ENCODE results near the gene KCNG4. TPM values are rescaled to one million over a fixed set of nuclear protein-coding genes. Genes with fewer than 3 reads are reported as not detected.

The KCNG4 gene
- polyA plus RNA-seq, 1 donor from 2014 or later = not detected

- Histone ChIP-seq H3K36me3 (ENCODE audit: insufficient read depth, low read length) (no peaks in the 10 kb centered on the region), H2AFZ (ENCODE audit: low read depth, low read length) (no peak overlapping the region), H3K9me2 (ENCODE audit: insufficient read depth, low read length) (no peaks in the 10 kb centered on the region)
These were observed 35.9 kb upstream of the KCNG4 start for GRCh38 chr16:84275585-84276151.

DNA sequence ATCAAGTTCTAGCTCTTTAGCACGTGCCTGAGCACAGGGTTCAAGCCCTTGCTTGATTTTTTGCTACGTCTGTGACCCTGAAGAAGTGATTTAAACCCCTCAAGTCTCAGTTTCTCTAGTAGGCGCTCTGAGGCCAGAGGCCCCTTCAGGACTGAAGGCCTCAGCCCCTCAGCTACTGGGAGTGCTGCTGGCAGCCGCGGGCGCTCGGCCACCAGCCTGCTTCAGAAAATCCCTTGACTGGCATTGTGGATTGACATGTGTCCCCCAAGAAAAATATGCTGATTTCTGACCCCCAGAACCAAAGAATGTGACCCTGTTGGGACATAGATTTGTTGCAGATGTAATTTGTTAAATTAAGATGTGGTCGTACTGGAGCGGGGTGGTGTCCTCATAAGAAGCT is 34.7 kb upstream of the KCNG4 start:
- Histone ChIP-seq H3K79me2 (replicated peaks; ENCODE audit: insufficient read depth, low read length) (no peaks in the 10 kb centered on the region), H3K9me3 (ENCODE audit: low read length) (no peaks in the 10 kb centered on the region), H4K20me1 (ENCODE audit: insufficient read depth) (no peaks in the 10 kb centered on the region), H2AFZ (ENCODE audit: low read depth, low read length) (no peak overlapping the region), H3K9me2 (ENCODE audit: insufficient read depth, low read length) (no peaks in the 10 kb centered on the region), H3K9ac (ENCODE audit: low read length) (no peak overlapping the region), H3K27me3 (ENCODE audit: insufficient read depth, low read depth, low read length) (no peaks in the 10 kb centered on the region), H3K4me3 (ENCODE audit: low read length) (no peak overlapping the region), H3K36me3 (ENCODE audit: insufficient read depth, low read length) (no peaks in the 10 kb centered on the region), H3K27ac (ENCODE audit: low read length) (no peak overlapping the region), H3F3A (ENCODE audit: insufficient read depth, low read length, poor library complexity, severe bottlenecking) (no peaks in the 10 kb centered on the region), H3K4me2 (ENCODE audit: low read length) (no peak overlapping the region)
- TF ChIP-seq MXI1 (conservative IDR thresholded peaks at IDR 0.05; ENCODE audit: poor library complexity, severe bottlenecking) = no peak
- TF ChIP-seq RAD21 (conservative IDR thresholded peaks at IDR 0.05) = no peak
- no peak for TF ChIP-seq REST (IDR thresholded peaks at IDR 0.05; ENCODE audit: borderline replicate concordance)
- no peak for TF ChIP-seq EZH2 (IDR thresholded peaks at IDR 0.05; ENCODE audit: borderline replicate concordance, insufficient read depth, low read length, poor library complexity, severe bottlenecking)
- TF ChIP-seq POLR2AphosphoS5 (IDR thresholded peaks at IDR 0.05) = no peak
- TF ChIP-seq, protein P1, sequence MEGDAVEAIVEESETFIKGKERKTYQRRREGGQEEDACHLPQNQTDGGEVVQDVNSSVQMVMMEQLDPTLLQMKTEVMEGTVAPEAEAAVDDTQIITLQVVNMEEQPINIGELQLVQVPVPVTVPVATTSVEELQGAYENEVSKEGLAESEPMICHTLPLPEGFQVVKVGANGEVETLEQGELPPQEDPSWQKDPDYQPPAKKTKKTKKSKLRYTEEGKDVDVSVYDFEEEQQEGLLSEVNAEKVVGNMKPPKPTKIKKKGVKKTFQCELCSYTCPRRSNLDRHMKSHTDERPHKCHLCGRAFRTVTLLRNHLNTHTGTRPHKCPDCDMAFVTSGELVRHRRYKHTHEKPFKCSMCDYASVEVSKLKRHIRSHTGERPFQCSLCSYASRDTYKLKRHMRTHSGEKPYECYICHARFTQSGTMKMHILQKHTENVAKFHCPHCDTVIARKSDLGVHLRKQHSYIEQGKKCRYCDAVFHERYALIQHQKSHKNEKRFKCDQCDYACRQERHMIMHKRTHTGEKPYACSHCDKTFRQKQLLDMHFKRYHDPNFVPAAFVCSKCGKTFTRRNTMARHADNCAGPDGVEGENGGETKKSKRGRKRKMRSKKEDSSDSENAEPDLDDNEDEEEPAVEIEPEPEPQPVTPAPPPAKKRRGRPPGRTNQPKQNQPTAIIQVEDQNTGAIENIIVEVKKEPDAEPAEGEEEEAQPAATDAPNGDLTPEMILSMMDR (IDR thresholded peaks at IDR 0.05; ENCODE audit: poor library complexity, severe bottlenecking) = no peak
- TF ChIP-seq EP300 (conservative IDR thresholded peaks at IDR 0.05; ENCODE audit: poor library complexity, severe bottlenecking) = no peak

More at GRCh38 chr16:84275585-84276151, 35.9 kb upstream of the KCNG4 start:
- Histone ChIP-seq H3K79me2 (replicated peaks; ENCODE audit: insufficient read depth, low read length) (no peaks in the 10 kb centered on the region), H3K27me3 (ENCODE audit: insufficient read depth, low read depth, low read length) (no peaks in the 10 kb centered on the region), H3K9me3 (ENCODE audit: low read length) (no peaks in the 10 kb centered on the region), H3F3A (ENCODE audit: insufficient read depth, low read length, poor library complexity, severe bottlenecking) (no peaks in the 10 kb centered on the region), H3K4me2 (ENCODE audit: low read length) (no peak overlapping the region), H3K27ac (ENCODE audit: low read length) (no peak overlapping the region), H3K4me3 (ENCODE audit: low read length) (no peak overlapping the region), H4K20me1 (ENCODE audit: insufficient read depth) (no peaks in the 10 kb centered on the region), H3K9ac (ENCODE audit: low read length) (no peak overlapping the region)
- no peak for TF ChIP-seq RAD21 (conservative IDR thresholded peaks at IDR 0.05)
- no peak for TF ChIP-seq POLR2AphosphoS5 (IDR thresholded peaks at IDR 0.05)
- TF ChIP-seq EZH2 (IDR thresholded peaks at IDR 0.05; ENCODE audit: borderline replicate concordance, insufficient read depth, low read length, poor library complexity, severe bottlenecking) = no peak
- no peak for TF ChIP-seq MXI1 (conservative IDR thresholded peaks at IDR 0.05; ENCODE audit: poor library complexity, severe bottlenecking)
- TF ChIP-seq EP300 (conservative IDR thresholded peaks at IDR 0.05; ENCODE audit: poor library complexity, severe bottlenecking) = no peak
- TF ChIP-seq, protein P1 (IDR thresholded peaks at IDR 0.05; ENCODE audit: poor library complexity, severe bottlenecking) = no peak
- no peak for TF ChIP-seq REST (IDR thresholded peaks at IDR 0.05; ENCODE audit: borderline replicate concordance)
- TF ChIP-seq SMC3 (conservative IDR thresholded peaks at IDR 0.05; ENCODE audit: poor library complexity) = no peak
- TF ChIP-seq TAF1 (IDR thresholded peaks at IDR 0.05; ENCODE audit: low read depth) = no peak

Data from neural cell (in vitro differentiated cells).